SU-DHL-6 (cell line): ENCODE results near the gene FHAD1.

ENCODE experiments used
- H2AFZ ChIP-seq: fragments of 200-600 bp; sonication (generic); 2 replicates; pipeline ENCODE4 v1.6.1; 2014; ENCODE audit warnings: low read depth, mild to moderate bottlenecking, moderate library complexity, mixed read lengths, antibody characterized with exemption, low read length; ENCODE audit not compliant: severe bottlenecking
- H3F3A ChIP-seq: fragments of 200-600 bp; shearing (Covaris generic); 2 replicates; pipeline ENCODE4 v1.6.0; 2016; ENCODE audit warnings: antibody characterized with exemption, mild to moderate bottlenecking; ENCODE audit not compliant: insufficient read depth
- H3K27ac ChIP-seq: fragments of 200-600 bp; sonication (generic); 2 replicates; pipeline ENCODE4 v1.5.1; 2016; ENCODE audit warnings: low read depth, mild to moderate bottlenecking, low read length, moderate library complexity, mixed read lengths
- H3K27me3 ChIP-seq: fragments of 200-600 bp; sonication (generic), shearing (Covaris generic); 2 replicates; pipeline ENCODE4 v1.6.0; 2014; ENCODE audit warnings: mild to moderate bottlenecking, low read length
- H3K36me3 ChIP-seq: fragments of 200-600 bp; sonication (generic); 2 replicates; pipeline ENCODE4 v1.6.1; 2014; ENCODE audit warnings: mild to moderate bottlenecking, low read length, mixed read lengths
- H3K4me2 ChIP-seq: fragments of 300-600, 200-600 bp; shearing (Covaris generic), sonication (generic); 2 replicates; pipeline ENCODE4 v1.6.0; 2014; ENCODE audit warnings: low read length, low read depth, mild to moderate bottlenecking; ENCODE audit not compliant: poor library complexity, severe bottlenecking
- H3K4me3 ChIP-seq: fragments of 200-600 bp; sonication (generic); 2 replicates; pipeline ENCODE4 v1.5.1; 2014; ENCODE audit warnings: antibody characterized with exemption, low read length, mild to moderate bottlenecking, mixed read lengths; ENCODE audit not compliant: insufficient read depth, poor library complexity, severe bottlenecking
- H3K79me2 ChIP-seq: fragments of 200-600 bp; sonication (generic); 2 replicates; pipeline ENCODE4 v1.6.1; 2014; ENCODE audit warnings: mild to moderate bottlenecking, low read length, moderate library complexity; ENCODE audit not compliant: insufficient read depth
- H3K9ac ChIP-seq: fragments of 200-600 bp; sonication (generic); 2 replicates; pipeline ENCODE4 v1.7.0; 2014; ENCODE audit warnings: mild to moderate bottlenecking, low read length
- H3K9me2 ChIP-seq: fragments of 200-600 bp; sonication (generic); replicated peaks from 2 replicates; pipeline ENCODE4 v1.6.1; 2014; ENCODE audit warnings: low read length; ENCODE audit not compliant: insufficient read depth
- H3K9me3 ChIP-seq: fragments of 200-600 bp; sonication (generic); 2 replicates; pipeline ENCODE4 v1.6.1; 2014; ENCODE audit warnings: low read length, mixed read lengths; ENCODE audit not compliant: insufficient read depth
- H4K20me1 ChIP-seq: fragments of 200-600 bp; sonication (generic); 2 replicates; pipeline ENCODE4 v1.6.1; 2014; ENCODE audit warnings: low read depth, mild to moderate bottlenecking, antibody characterized with exemption, low read length, moderate library complexity, mixed read lengths
- EZH2phosphoT487 ChIP-seq: fragments of 200-600 bp; sonication (generic), shearing (Covaris generic); conservative IDR thresholded peaks from 2 replicates; pipeline ENCODE4 v1.6.1; 2018; ENCODE audit warnings: mild to moderate bottlenecking, antibody characterized with exemption, low read length, moderate library complexity, mixed read lengths
- TF ChIP-seq, protein P1 (sequence below): fragments of 200-600 bp; sonication (generic); IDR thresholded peaks from one replicate; pipeline ENCODE4 v1.5.1; 2017; ENCODE audit warnings: antibody characterized with exemption, mild to moderate bottlenecking, low read length, moderate library complexity; ENCODE audit not compliant: insufficient read depth, poor library complexity, severe bottlenecking

The FHAD1 gene

GRCh38 chr1:15414445-15414983 is 167.5 kb downstream of the FHAD1 start:
- TF ChIP-seq, protein P1, sequence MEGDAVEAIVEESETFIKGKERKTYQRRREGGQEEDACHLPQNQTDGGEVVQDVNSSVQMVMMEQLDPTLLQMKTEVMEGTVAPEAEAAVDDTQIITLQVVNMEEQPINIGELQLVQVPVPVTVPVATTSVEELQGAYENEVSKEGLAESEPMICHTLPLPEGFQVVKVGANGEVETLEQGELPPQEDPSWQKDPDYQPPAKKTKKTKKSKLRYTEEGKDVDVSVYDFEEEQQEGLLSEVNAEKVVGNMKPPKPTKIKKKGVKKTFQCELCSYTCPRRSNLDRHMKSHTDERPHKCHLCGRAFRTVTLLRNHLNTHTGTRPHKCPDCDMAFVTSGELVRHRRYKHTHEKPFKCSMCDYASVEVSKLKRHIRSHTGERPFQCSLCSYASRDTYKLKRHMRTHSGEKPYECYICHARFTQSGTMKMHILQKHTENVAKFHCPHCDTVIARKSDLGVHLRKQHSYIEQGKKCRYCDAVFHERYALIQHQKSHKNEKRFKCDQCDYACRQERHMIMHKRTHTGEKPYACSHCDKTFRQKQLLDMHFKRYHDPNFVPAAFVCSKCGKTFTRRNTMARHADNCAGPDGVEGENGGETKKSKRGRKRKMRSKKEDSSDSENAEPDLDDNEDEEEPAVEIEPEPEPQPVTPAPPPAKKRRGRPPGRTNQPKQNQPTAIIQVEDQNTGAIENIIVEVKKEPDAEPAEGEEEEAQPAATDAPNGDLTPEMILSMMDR, result no peak
- TF ChIP-seq EZH2phosphoT487, result no peak
- H3K9ac ChIP-seq, result no peak overlapping the region
- H3K79me2 ChIP-seq, result peaks cover 21% of the 10 kb centered on the region; the same call in 1 of the 2 replicates
- no peaks in the 10 kb centered on the region for H4K20me1 ChIP-seq
- H3K9me2 ChIP-seq, result no peaks in the 10 kb centered on the region
- H3K9me3 ChIP-seq, result no peaks in the 10 kb centered on the region
- H3K4me3 ChIP-seq, result no peak overlapping the region
- no peaks in the 10 kb centered on the region for H3K36me3 ChIP-seq
- H3F3A ChIP-seq, result no peaks in the 10 kb centered on the region
- no peaks in the 10 kb centered on the region for H3K27me3 ChIP-seq
- no peak overlapping the region for H3K27ac ChIP-seq
- no peak overlapping the region for H2AFZ ChIP-seq
- H3K4me2 ChIP-seq, result no peak overlapping the region

- no peaks in the 10 kb centered on the region; the same call in 1 of the 2 replicates for H4K20me1 ChIP-seq
- H3K9me3 ChIP-seq, result no peaks in the 10 kb centered on the region
- no peaks in the 10 kb centered on the region for H3F3A ChIP-seq
- no peak overlapping the region for H3K9ac ChIP-seq
- H3K9me2 ChIP-seq, result no peaks in the 10 kb centered on the region
- H3K36me3 ChIP-seq, result no peaks in the 10 kb centered on the region
- no peak overlapping the region for H2AFZ ChIP-seq
- H3K27me3 ChIP-seq, result no peaks in the 10 kb centered on the region
- TF ChIP-seq EZH2phosphoT487, result no peak
- TF ChIP-seq, protein P1, result no peak
- no peak overlapping the region for H3K4me2 ChIP-seq
- H3K79me2 ChIP-seq, result peaks cover 13% of the 10 kb centered on the region; the same call in 1 of the 2 replicates
- H3K27ac ChIP-seq, result no peak overlapping the region
- H3K4me3 ChIP-seq, result no peak overlapping the region
Observed at GRCh38 chr1:15417059-15417934, 170.3 kb downstream of the FHAD1 start.

GRCh38 chr1:15418806-15419515 is 171.9 kb downstream of the FHAD1 start:
- Histone ChIP-seq H3K9me2 (no peaks in the 10 kb centered on the region), H2AFZ (no peak overlapping the region), H4K20me1 (no peaks in the 10 kb centered on the region; the same call in 1 of the 2 replicates), H3K27ac (no peak overlapping the region), H3K36me3 (no peaks in the 10 kb centered on the region), H3K9me3 (no peaks in the 10 kb centered on the region), H3K4me3 (no peak overlapping the region), H3K4me2 (no peak overlapping the region), H3F3A (no peaks in the 10 kb centered on the region), H3K79me2 (peaks cover 20% of the 10 kb centered on the region; the same call in 1 of the 2 replicates), H3K27me3 (no peaks in the 10 kb centered on the region), H3K9ac (no peak overlapping the region)
- TF ChIP-seq, protein P1, result no peak
- TF ChIP-seq EZH2phosphoT487, result no peak
